HG02870 (cell line): ENCODE results near the gene IDUA.

Experiments
- ATAC-seq: cut with Tn5 transposase; IDR thresholded peaks from one replicate; pipeline ENCODE4 v1.9.1; 2021; ENCODE audit warnings: mild to moderate bottlenecking, moderate library complexity; ENCODE audit not compliant: unreplicated experiment

IDUA gene

DNA sequence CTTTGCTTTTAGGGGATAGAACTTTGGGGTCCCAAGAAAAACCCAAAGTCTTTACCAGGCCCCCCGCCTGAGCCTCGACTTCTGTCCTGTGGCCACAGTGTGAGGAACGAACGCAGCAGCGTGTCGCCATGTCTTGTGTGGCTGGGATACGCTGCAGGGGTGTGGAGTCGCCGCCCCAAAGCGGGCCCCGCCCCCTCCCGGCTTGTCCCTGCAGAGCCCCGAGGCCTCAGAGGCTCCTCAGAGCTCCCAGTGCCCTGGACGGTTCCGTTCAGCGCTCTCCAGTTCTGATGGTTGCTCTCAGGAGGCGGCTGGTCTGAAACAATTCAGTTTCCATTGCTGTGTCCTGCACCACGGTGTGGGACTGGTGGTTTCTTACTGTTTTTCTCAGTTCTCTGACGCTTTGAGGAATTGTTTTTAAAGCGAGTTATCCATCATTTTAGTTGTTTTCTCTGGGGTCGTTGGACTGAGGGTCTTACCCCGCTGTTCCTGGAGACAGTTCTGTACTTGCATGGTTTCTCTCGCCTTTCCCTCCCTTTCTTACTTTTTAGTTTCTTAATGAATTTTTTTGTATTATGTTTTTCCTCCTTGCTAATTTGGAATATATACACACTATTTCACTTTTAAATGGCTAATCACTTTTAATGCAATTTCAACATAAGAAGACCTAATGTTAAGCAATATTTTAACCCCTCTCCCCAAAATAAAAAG lies 1.6 kb upstream of the IDUA start:
- no peak for ATAC-seq

- ATAC-seq = peak; percentile 13
Observed at GRCh38 chr4:986428-986878, 391 bp upstream of the IDUA start.

DNA sequence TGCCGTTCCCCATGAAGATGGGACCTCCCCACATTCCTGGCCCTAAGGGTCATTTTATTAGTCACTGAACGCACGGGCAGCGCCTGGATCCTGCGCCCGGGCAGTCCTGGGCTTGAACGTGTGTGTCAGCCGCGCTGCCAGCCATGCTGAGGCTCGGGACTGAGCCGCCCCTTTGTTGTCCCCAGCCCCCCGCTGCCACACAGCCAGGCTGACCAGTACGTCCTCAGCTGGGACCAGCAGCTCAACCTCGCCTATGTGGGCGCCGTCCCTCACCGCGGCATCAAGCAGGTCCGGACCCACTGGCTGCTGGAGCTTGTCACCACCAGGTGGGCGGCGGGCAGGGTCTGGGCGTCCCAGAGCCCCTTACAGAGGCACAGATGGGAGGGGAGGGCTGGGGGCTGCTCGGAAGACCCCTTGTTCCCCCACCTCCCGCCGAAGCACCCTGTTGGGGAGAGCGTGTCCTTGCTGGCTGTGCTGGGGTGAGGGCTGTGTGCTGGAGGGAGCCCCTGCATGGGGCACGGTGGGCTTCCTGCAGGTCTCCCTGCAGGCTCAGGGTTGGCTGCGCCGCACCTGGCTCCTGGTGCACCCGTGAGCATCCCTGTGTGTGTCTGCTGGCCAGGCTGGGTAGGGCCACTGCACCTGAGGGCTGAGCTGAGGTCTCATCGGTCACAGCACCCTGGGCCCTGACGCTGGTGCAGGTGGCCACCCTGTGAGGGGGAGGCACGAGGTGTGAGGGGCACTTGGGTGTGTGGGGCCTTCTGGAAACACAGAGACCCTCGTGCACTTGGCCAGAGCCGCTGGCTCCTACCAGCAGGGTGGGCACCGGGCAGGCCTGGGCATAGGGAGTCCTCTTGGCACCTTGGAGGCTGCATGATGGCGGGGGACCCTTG lies 1.0 kb downstream of the IDUA start:
- ATAC-seq = no peak

- ATAC-seq = no peak
Observed at GRCh38 chr4:988726-989721, 2.2 kb downstream of the IDUA start.

GRCh38 chr4:989722-990471 lies 3.1 kb downstream of the IDUA start:
- ATAC-seq = no peak

- no peak for ATAC-seq
Observed at GRCh38 chr4:990746-991367, 4.0 kb downstream of the IDUA start.

DNA sequence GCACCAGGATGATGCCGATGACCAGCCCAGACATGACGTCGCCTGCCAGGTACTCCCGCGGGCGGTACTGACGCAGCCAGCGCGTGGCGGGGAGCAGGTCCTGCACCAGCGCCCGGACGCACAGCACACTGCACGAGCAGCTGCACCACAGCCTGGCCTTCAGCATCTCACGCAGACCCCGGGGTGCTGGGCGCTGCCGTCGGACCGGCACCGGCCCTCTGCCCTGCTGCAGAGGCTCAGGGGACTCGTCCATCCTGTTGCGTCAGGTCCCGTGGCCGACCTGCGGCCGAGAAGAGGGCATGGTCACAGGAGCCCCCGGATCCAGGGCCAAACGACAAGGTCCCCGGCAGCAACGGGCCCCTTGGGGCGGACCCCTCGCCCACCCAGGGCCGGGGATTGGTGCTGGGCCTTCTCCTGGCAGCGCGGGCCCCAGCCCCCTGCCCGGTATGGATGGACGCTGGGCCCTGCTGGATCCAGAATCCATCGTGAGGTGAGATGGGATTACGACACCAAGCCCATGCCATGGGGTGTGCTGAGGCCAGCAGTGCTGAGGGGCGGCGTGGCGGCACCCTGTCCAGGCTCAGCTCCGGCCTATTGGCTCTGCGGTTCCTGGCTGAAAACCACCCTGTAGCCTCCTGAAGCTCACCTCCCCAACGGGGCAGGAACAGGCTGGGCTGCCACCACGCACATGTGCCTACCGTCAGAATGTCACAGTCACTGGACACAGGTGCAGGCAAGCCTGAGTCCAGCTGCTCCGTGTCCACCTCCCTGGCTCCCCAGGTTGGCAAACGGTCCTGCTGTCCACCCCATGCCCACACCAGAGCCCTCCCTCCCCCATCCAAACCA lies 4.8 kb downstream of the IDUA start:
- ATAC-seq = no peak

DNA sequence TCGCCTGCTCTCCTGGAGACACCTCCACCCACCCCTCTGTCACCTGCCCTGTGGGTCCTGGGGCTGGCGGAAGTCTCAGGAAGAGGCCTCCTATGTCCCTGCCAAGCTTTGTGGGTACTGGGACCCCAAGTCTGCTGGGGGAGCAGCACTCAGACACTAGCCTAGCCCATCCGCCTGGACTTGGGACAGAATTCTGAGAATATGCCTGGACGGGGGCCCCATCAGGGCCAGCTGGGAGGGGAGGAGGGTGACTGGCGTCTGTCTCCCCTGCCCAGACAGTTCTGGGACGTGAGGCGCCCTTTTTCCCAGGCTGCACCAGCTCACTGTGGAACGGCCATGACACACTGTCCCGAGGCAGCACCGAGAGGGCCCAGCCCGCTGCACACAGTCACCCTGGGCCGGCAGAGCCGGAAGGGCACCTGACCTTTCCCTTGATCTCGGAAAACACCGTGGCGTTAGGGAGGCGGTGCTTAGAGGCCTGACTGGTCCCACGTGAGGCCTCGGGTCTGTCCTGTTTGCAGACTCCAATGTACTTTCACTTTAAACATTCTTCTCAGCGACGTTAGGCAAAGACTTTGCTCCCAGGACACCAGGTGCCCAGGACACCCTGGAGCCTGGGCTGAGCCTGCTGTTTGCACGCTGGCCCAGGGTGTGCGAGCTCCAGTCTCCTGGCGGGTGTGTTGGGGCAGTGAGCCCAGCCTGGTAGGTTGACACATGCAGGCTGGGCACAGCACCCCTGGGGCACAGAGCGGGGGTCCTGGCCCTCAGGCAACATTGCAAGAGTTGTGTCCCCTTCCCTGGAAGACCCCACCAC lies 5.7 kb downstream of the IDUA start:
- ATAC-seq = no peak

DNA sequence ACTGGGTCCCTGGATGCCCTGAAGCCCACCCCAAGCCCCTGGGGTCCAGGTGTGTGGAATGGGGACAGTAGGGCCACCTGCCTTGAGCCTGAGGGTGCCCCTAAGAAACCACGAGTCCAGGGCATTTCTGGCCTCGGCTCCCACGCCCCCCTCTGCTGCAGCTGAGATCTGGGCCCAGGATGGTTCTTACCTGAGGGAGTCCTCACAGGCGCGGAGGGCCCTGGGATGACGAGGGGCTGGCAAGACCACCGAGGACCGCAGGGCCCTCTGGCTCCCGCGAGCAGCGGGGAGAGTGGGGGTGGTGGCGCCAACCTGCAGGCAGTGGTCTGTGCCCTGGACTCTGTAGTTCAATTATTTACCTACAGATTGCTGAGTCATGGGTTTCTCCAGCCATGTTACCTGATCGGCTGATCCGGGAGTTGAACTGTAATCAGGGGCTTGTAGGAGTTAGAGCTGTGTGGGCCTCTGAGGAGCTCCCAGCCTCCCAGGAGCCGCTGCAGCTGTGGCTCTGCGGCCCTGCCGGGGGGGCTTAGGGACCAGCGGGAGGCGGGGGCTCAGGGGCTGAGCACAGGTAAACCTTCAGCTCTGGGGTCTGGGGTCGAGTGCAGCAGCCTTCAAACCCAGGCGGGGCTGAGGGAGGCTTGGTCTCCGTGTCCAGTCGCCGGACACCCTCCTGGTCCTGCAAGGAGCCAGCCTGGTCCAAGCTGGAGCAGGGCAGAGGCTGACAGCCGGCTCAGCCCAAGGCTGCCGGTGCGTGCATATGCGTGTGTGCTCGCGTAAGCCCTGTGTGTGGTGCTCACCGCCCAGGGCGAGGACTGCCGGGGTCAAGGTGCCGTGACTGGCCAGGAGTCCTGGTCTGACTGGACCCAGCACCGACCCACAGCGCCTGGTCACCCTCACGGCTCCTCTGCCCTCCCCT lies 6.5 kb downstream of the IDUA start, which contains the start of gene SLC26A1:
Gene SLC26A1, minus strand, starts transcription at position 294 of the 919 bp plus-strand sequence. CDS start 1,701 bp downstream, outside the sequence.
- no peak for ATAC-seq

- no peak for ATAC-seq
Observed at GRCh38 chr4:995311-996026, 8.6 kb downstream of the IDUA start.

GRCh38 chr4:996030-996996 lies 9.5 kb downstream of the IDUA start:
- ATAC-seq = no peak

DNA sequence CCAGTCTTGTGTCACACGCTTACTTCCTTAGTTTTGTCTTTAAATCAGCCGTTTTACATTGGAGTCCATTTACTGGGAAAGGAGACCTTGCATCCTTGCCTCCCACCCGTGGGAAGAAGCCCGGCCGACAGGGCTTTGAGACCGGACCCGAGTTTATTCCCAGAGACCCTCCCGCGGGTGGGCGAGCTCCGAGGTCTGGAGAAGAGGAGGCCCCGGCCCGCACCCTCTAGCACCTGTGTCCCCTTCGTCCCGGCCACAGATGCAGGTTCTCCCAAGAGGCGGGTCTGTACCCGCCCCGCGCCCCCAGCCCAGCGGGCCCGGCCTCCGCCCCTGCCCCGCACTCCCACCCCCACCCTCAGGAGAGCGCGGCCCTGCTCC lies 10.1 kb downstream of the IDUA start:
- no peak for ATAC-seq

GRCh38 chr4:997375-998071 lies 10.7 kb downstream of the IDUA start:
- ATAC-seq = no peak

DNA sequence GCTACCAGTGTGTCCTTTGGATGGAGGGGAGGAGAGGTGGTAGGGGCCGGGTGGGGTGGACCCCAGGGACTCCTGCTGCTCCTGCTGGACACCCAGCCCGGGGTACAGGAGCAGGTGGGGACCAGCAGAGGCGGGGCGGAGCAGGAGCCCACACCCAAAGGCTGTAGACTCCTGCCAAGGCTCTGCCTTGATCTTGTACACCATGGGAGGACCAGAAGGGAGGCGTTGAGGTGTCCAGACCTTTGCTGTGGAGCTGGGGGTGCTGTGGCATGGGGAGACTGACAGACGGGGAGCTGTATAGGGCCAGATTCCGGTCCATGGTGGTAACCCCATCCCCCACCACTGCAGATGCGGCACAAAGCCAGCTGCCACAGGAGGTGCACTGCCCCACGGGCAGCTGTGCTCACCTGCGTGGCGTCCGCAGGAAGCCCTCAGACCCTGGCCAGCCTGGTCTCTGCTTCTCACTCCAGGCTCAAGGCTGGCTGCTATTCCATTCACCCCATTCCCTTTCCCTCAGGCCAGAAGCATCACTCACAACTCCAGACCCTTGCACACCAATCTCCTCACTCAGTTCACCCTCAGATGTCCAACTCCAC lies 11.3 kb downstream of the IDUA start:
- no peak for ATAC-seq
